Left lobe of liver (tissue), 2 donors: ENCODE results near the gene SLC9A5. TPM values are rescaled to one million over a fixed set of nuclear protein-coding genes. Genes with fewer than 3 reads are reported as not detected.

ENCODE experiments used
- ATAC-seq: fragments of 200-7000 bp; cut with Tn5 transposase; one replicate; pipeline ENCODE4 v1.9.1; 2020; ENCODE audit warnings: mild to moderate bottlenecking, moderate library complexity
- DNase-seq: peaks from one replicate; pipeline ENCODE4 v3.0.0-alpha.2; 2020; ENCODE audit warnings: low spot score
- total RNA-seq: library from RNA; stranded (reverse); gene quantifications from one replicate; pipeline ENCODE4 v1.2.1, GENCODE V29; 2021
- donor health status: DM: no; HTN: no; CAD: no; lungs with moderate emphysema.
- donor health status: DM: no; HTN: yes; CAD: no.

The SLC9A5 gene
- total RNA-seq, 1 donor from 2014 or later = 0.30 TPM

DNA sequence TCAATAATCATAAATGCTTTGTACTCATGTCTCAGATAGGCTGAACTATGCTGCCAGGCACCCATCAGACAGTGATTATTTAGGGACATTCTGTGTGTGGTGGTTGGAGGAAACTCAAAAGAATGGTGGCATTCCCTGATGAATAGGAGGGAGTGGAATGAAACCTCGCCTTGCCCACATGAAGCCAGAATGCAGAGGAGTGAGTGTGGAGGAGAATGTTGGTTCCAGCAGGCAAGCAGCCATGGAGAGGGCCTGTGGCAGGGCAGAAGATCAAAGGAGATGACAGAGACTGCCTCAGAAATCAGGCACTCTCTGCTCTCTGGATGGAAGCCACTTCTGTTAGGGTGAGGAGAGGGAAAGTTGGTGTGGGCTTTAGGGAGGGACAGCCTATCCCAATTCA lies 55.2 kb downstream of the SLC9A5 start:
- ATAC-seq (no peak), DNase-seq (no peak)

DNA sequence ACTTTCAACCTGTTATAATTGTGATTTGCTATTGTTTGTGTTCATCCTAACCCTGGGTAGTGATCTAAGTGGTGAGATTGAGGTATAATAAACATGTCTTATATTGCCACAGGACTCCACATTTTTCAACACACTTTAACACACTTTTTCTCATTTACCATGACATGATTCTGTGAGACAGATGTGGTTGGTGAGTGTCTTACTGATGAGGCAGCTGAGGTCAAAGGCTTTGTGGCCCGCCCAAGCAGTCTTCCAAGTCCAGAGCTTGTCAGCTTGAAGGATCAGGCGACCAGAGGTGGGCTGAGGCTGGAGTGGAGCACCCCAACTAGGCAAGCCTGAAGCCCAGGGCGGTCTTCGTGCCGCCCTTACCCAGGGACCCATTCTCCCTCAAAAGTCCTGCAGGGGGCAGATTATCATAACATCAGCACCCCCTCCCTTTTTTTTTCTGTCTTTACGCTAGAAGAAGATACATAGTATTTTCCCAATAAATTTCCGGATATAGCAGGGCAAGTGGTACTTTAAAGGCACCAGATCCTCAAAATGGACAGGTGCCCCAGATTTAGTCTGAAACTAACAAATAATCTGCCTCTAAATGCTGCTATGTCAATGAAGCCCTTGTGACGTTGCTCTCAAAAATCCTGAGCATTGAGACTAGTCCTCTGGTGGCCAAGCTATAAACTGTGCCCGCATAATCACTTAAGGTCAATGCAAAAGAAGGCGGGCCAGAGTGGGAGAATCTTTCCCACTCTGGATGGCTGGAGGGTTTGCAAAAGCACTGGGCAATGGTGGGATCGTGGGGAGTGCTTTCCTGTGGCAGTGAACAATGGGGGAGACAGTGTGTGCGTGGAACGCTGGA lies 56.7 kb downstream of the SLC9A5 start:
- ATAC-seq (no peak), DNase-seq (no peak)

DNA sequence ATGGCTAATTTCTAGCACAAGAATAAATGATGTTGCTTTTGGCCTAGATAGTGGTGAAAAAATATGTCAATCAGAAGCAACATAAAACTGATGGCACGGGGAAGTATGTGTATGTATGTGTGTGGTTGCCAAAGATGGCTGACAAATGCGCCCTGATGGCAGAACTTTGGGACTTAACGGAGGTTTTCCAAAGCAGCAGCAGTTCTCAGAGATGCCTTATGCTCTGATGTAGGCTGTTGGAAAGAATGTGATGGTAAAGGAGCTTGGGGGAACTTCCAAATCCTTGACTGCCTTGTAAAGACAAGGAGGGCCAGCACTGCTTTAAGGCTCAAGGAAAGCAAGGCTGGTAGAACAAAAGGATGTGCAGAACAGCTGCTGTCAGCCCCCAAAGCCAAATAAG lies 61.8 kb downstream of the SLC9A5 start:
- no peak for DNase-seq
- no peak for ATAC-seq

DNA sequence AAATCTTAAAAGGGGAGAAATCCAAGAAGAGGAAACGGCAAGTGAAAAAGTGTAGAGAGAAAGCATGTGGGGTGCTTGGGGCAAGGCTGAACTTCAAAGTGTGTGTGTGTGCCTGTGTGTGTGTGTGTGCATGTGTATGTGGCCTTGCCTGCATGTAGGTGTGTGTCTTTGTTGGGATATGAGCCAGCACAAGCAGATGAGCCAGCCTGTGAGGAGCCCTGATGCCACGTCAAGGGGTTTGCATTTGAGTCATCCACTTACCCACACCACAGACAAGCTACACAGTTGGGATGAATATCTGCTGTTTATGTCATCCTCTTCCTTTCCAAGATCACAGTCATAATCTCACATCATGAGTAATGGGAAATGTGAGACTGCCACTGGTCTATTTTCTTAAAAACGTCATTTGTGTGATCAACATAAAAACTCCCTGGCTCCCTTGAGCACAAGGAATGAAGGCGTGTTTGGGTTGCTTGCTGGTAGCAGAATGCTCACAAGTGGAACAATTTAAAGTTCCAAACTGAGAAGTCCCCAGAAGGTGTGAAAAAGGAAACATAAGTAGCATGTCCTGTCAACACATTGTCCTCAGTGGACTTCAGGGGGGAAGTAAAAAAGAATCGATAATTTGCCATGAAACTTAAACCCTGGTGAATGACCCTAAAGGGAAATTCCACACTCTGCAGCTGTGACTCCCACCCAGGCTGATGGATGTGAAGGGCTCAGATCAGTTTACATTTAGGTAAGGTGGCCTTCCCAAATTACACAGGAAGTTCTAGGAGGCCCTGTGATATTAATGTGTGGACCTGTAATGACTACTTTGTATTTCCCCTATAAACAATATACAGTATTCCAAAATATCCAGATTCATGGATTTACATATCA lies 63.1 kb downstream of the SLC9A5 start:
- ATAC-seq (no peak), DNase-seq (no peak)

DNA sequence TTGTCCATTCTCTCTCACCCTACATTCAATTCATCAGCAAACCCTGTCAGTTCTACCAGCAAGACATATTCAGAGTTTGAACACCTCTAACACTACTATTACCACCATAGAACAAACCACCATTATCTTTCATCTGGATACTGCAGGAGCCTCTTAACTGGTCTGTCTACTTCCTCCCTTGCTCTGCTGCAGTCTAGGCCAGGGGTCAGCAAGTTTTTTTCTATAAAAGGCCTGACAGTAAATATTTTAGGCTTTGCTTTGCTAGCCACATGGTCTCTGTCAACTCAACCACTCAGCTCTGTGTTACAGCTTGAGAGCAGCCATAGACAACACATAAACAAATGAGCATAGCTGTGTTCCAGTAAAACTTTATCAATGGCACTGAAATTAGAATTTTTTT lies 63.9 kb downstream of the SLC9A5 start:
- ATAC-seq = no peak
- DNase-seq = no peak

DNA sequence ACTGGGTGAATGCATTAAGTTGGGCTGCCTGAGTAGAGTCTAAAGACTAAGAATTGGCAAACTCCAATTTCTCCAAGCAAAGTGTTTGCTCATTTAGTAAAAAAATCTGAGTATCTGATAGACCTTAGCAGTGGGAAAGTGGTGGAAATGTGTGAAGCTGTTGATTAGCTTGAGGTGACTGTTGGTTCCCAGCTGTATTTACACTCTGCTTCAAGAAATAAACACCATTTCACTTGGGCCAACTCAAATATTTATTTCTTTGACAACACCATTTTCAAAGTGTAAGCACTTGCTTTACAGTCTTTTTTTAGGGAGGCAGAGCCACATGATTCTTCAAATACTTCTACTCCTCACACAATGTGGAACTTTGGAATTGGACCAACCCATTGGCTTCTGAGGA lies 69.1 kb downstream of the SLC9A5 start:
- DNase-seq = no peak
- ATAC-seq = no peak

Other genes starting within 250 kb of the SLC9A5 start
- gene CBFB, start 219.8 kb upstream of the SLC9A5 start, total RNA-seq = 12.2 TPM
- 29.1 TPM for gene PHAF1, start 139.0 kb upstream of the SLC9A5 start, total RNA-seq
- 1.6 TPM for gene B3GNT9, start 98.0 kb upstream of the SLC9A5 start, total RNA-seq
- gene TRADD, start 89.1 kb upstream of the SLC9A5 start, total RNA-seq = 12.1 TPM
- 20.6 TPM for gene FBXL8, start 89.0 kb upstream of the SLC9A5 start, total RNA-seq
- gene HSF4, start 84.2 kb upstream of the SLC9A5 start, total RNA-seq = 60.5 TPM
- 40.7 TPM for gene NOL3, start 78.4 kb upstream of the SLC9A5 start, total RNA-seq
- 14.9 TPM for gene MATCAP1, start 65.0 kb upstream of the SLC9A5 start, total RNA-seq
- 1.8 TPM for gene EXOC3L1, start 58.8 kb upstream of the SLC9A5 start, total RNA-seq
- gene E2F4, start 56.8 kb upstream of the SLC9A5 start, total RNA-seq = 19.0 TPM
- 5.2 TPM for gene ELMO3, start 49.8 kb upstream of the SLC9A5 start, total RNA-seq
- gene TMEM208, start 21.8 kb upstream of the SLC9A5 start, total RNA-seq = 44.9 TPM
- 5.9 TPM for gene FHOD1, start 1.5 kb upstream of the SLC9A5 start, total RNA-seq
- 0.20 TPM for gene PLEKHG4, start 30.6 kb downstream of the SLC9A5 start, total RNA-seq
- gene KCTD19, start 77.8 kb downstream of the SLC9A5 start, total RNA-seq = not detected
- gene LRRC36, start 77.8 kb downstream of the SLC9A5 start, total RNA-seq = 0.25 TPM
- 0.40 TPM for gene TPPP3, start 144.5 kb downstream of the SLC9A5 start, total RNA-seq
- gene ZDHHC1, start 167.5 kb downstream of the SLC9A5 start, total RNA-seq = 1.6 TPM
- 3.1 TPM for gene HSD11B2, start 182.1 kb downstream of the SLC9A5 start, total RNA-seq
- gene ATP6V0D1, start 232.2 kb downstream of the SLC9A5 start, total RNA-seq = 48.2 TPM
- not detected for gene AGRP, start 234.6 kb downstream of the SLC9A5 start, total RNA-seq